T47D (cell line): ENCODE results near the gene FSIP1.

ENCODE experiments used
- DNase-seq, 2 experiments: peaks; one replicate each; pipeline versions ENCODE4 v3.0.0 to v3.0.0-alpha.2; 2011 to 2012; ENCODE audit warnings: low read depth in 1 of 2, low spot score in 1 of 2
- JUND ChIP-seq: IDR thresholded peaks from 2 replicates; pipeline ENCODE4 v1.6.1; 2012; ENCODE audit warnings: low read depth
- in situ Hi-C: cut with HindIII; loops from 2 replicates; pipeline ENCODE4 v1.10.0; 2016; ENCODE audit warnings: low sequenced_read_pairs, low pct_unique_long_range_greater_than_20kb

FSIP1 gene

GRCh38 chr15:39598958-39599845 lies 183.4 kb downstream of the FSIP1 start:
- in situ Hi-C loops, result no loop called here
- no peak for TF ChIP-seq JUND
- no peak for DNase-seq

- no peak for DNase-seq
- no peak for TF ChIP-seq JUND
- in situ Hi-C loops, result no loop called here
Observed at GRCh38 chr15:39598186-39598850, 184.3 kb downstream of the FSIP1 start.

- no peak for DNase-seq
- in situ Hi-C loops, result no loop called here
- no peak for TF ChIP-seq JUND
Observed at GRCh38 chr15:39597751-39598185, 184.9 kb downstream of the FSIP1 start.

GRCh38 chr15:39597336-39597735 lies 185.3 kb downstream of the FSIP1 start:
- in situ Hi-C loops, result no loop called here
- no peak for TF ChIP-seq JUND
- no peak for DNase-seq

- no peak; the same call in 1 of the 2 replicates for TF ChIP-seq JUND
- in situ Hi-C loops, result no loop called here
- DNase-seq, result no peak
Observed at GRCh38 chr15:39596358-39597051, 186.1 kb downstream of the FSIP1 start.

GRCh38 chr15:39595338-39596221 lies 187.1 kb downstream of the FSIP1 start:
- TF ChIP-seq JUND, result no peak
- DNase-seq, result no peak
- in situ Hi-C loops, result no loop called here

GRCh38 chr15:39594446-39595337 lies 187.9 kb downstream of the FSIP1 start:
- in situ Hi-C loops, result no loop called here

GRCh38 chr15:39593656-39594445 lies 188.8 kb downstream of the FSIP1 start:
- TF ChIP-seq JUND, result no peak
- in situ Hi-C loops, result no loop called here
- no peak for DNase-seq

More at GRCh38 chr15:39594446-39595337, 187.9 kb downstream of the FSIP1 start:
- TF ChIP-seq JUND, result no peak
- DNase-seq, result no peak

GRCh38 chr15:39593071-39593655 lies 189.5 kb downstream of the FSIP1 start:
- no peak for TF ChIP-seq JUND
- DNase-seq, result no peak
- in situ Hi-C loops, result no loop called here

- in situ Hi-C loops, result no loop called here
- no peak for TF ChIP-seq JUND
- no peak for DNase-seq
Observed at GRCh38 chr15:39592500-39592899, 190.1 kb downstream of the FSIP1 start.

- no peak for DNase-seq
- no peak for TF ChIP-seq JUND
- in situ Hi-C loops, result no loop called here
Observed at GRCh38 chr15:39591896-39592315, 190.7 kb downstream of the FSIP1 start.
